ENCODE data around the gene CYP2A7.
"Not testable (repeated sequence)": the region's sequence is repeated elsewhere in the genome, so short reads cannot be mapped to it uniquely, and the experiment has no call there.

Gene CYP2A7

GRCh38 chr19:40920300-40921004 is 38.4 kb upstream of the CYP2A7 start:
- DNase-seq (ENCODE audit: low read depth), result no peak
- no peak for TF ChIP-seq CTCF (conservative IDR thresholded peaks at IDR 0.05; ENCODE audit: low read depth, low read length)

GRCh38 chr19:40919530-40920299 is 37.7 kb upstream of the CYP2A7 start:
- not testable (repeated sequence) for DNase-seq (ENCODE audit: low read depth)

More at GRCh38 chr19:40920300-40921004, 38.4 kb upstream of the CYP2A7 start:
- H3K4me3 ChIP-seq (ENCODE audit: low read depth, low read length), result no peak overlapping the region

GRCh38 chr19:40918303-40918702 is 36.3 kb upstream of the CYP2A7 start:
- DNase-seq (ENCODE audit: low read depth); H3K4me3 ChIP-seq (ENCODE audit: low read depth, low read length): not testable (repeated sequence)

More at GRCh38 chr19:40919530-40920299, 37.7 kb upstream of the CYP2A7 start:
- not testable (repeated sequence) for H3K4me3 ChIP-seq (ENCODE audit: low read depth, low read length)

- H3K4me3 ChIP-seq (ENCODE audit: low read depth, low read length), result no peak overlapping the region
- TF ChIP-seq CTCF (conservative IDR thresholded peaks at IDR 0.05; ENCODE audit: low read depth, low read length), result peak; percentile 77
- peak; percentile 69 for DNase-seq (ENCODE audit: low read depth)
Observed at GRCh38 chr19:40908976-40909375, 26.9 kb upstream of the CYP2A7 start.

GRCh38 chr19:40907968-40908735 is 26.1 kb upstream of the CYP2A7 start:
- TF ChIP-seq CTCF (conservative IDR thresholded peaks at IDR 0.05; ENCODE audit: low read depth, low read length), result no peak
- H3K4me3 ChIP-seq (ENCODE audit: low read depth, low read length), result no peak overlapping the region
- DNase-seq (ENCODE audit: low read depth), result no peak

- no peak overlapping the region for H3K4me3 ChIP-seq (ENCODE audit: low read depth, low read length)
- TF ChIP-seq CTCF (conservative IDR thresholded peaks at IDR 0.05; ENCODE audit: low read depth, low read length), result no peak
- no peak for DNase-seq (ENCODE audit: low read depth)
Observed at GRCh38 chr19:40906512-40906911, 24.5 kb upstream of the CYP2A7 start.

- not testable (repeated sequence) for DNase-seq (ENCODE audit: low read depth); H3K4me3 ChIP-seq (ENCODE audit: low read depth, low read length)
Observed at GRCh38 chr19:40904673-40905156, 22.7 kb upstream of the CYP2A7 start.

- not testable (repeated sequence) for H3K4me3 ChIP-seq (ENCODE audit: low read depth, low read length); DNase-seq (ENCODE audit: low read depth)
Observed at GRCh38 chr19:40901975-40902750, 20.1 kb upstream of the CYP2A7 start.

GRCh38 chr19:40900521-40900920 is 18.5 kb upstream of the CYP2A7 start:
- DNase-seq (ENCODE audit: low read depth); H3K4me3 ChIP-seq (ENCODE audit: low read depth, low read length): not testable (repeated sequence)

- H3K4me3 ChIP-seq (ENCODE audit: low read depth, low read length); DNase-seq (ENCODE audit: low read depth): not testable (repeated sequence)
Observed at GRCh38 chr19:40899964-40900363, 17.9 kb upstream of the CYP2A7 start.

GRCh38 chr19:40896843-40897789 is 15.1 kb upstream of the CYP2A7 start:
- not testable (repeated sequence) for H3K4me3 ChIP-seq (ENCODE audit: low read depth, low read length); DNase-seq (ENCODE audit: low read depth)
